ENCODE data around the gene MAP3K3.

Gene MAP3K3

GRCh38 chr17:63697341-63698286 lies 75.4 kb downstream of the MAP3K3 start:
- ATAC-seq (replicated peaks) (peak; percentile 48 to 50), DNase-seq (peak; percentile 81)
- Mint-ChIP-seq H3K4me1 (peaks cover 45 to 75% of the 10 kb centered on the region in 2 donors), H3K36me3 (peaks cover 45 to 67% of the 10 kb centered on the region in 2 donors), H3K27me3 (no peaks in the 10 kb centered on the region), H3K9me3 (no peaks in the 10 kb centered on the region), H3K4me3 (peak overlapping the region; percentile 95), H3K27ac (peak overlapping the region; percentile 97)

DNA sequence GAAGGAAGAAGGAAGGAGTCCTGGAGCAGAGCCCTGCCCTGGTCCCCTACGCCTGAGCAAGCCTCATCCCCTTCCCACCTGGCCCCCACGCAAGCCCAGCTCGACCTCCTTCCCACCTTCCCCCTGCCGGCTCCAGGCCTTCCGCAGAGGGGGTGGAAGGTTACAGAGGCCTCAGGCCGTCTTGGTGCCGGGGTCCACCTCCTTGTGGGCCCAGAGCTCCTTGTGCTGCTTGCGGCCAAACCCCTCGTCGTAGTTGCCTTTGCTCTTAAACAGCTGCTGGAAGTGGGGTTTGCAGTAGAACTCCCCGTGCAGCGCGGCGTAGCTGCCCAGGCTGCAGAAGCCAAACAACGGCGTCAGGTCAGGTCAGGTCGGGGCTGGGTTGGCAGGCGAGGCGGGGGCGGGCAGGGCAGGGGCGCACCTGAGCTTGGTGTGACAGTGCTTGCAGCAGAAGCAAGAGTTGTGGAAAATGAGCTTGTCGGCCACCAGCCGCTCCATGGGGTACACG lies 76.2 kb downstream of the MAP3K3 start:
- peaks cover 43 to 72% of the 10 kb centered on the region in 2 donors for H3K36me3 Mint-ChIP-seq
- DNase-seq, result no peak

GRCh38 chr17:63698886-63699637 lies 76.8 kb downstream of the MAP3K3 start:
- Mint-ChIP-seq H3K4me3 (peak overlapping the region; percentile 95), H3K9me3 (no peaks in the 10 kb centered on the region), H3K27ac (peak overlapping the region; percentile 97), H3K36me3 (peaks cover 44 to 72% of the 10 kb centered on the region in 2 donors), H3K27me3 (no peaks in the 10 kb centered on the region), H3K4me1 (peaks cover 57 to 76% of the 10 kb centered on the region in 2 donors)
- ATAC-seq (replicated peaks) (peak; percentile 40 to 52), DNase-seq (peak; percentile 90)

More for the DNA sequence above, 76.2 kb downstream of the MAP3K3 start:
- Mint-ChIP-seq H3K4me1 (peaks cover 54 to 76% of the 10 kb centered on the region in 2 donors), H3K27me3 (no peaks in the 10 kb centered on the region), H3K27ac (peak overlapping the region; percentile 97), H3K4me3 (peak overlapping the region; percentile 95), H3K9me3 (no peaks in the 10 kb centered on the region)
- no peak for ATAC-seq (replicated peaks)

GRCh38 chr17:63699638-63700527 lies 77.7 kb downstream of the MAP3K3 start, which contains the start of gene LIMD2:
Gene LIMD2, minus strand, starts transcription at chr17:63700125. Its CDS starts 827 bp downstream, at chr17:63699298.
- Mint-ChIP-seq H3K4me3 (peak within 1 kb of the TSS; percentile 95), H3K27ac (peak within 1 kb of the TSS; percentile 97), H3K36me3 (peaks cover 45 to 66% of the 10 kb centered on the region in 2 donors), H3K9me3 (no peaks in the 10 kb centered on the region), H3K4me1 (peaks cover 54 to 76% of the 10 kb centered on the region in 2 donors), H3K27me3 (no peaks in the 10 kb centered on the region)
- DNase-seq, result peak; percentile 69
- ATAC-seq (replicated peaks), result peak; percentile 24 to 30

- Mint-ChIP-seq H3K36me3 (peaks cover 43 to 63% of the 10 kb centered on the region in 2 donors), H3K4me1 (peaks cover 55 to 76% of the 10 kb centered on the region in 2 donors), H3K27ac (peak overlapping the region; percentile 97), H3K4me3 (peak overlapping the region; percentile 88 to 90), H3K27me3 (no peaks in the 10 kb centered on the region), H3K9me3 (no peaks in the 10 kb centered on the region)
- DNase-seq, result peak; percentile 54
- ATAC-seq (replicated peaks), result peak; percentile 11 to 14
Measured at GRCh38 chr17:63700528-63701455, 78.6 kb downstream of the MAP3K3 start.

DNA sequence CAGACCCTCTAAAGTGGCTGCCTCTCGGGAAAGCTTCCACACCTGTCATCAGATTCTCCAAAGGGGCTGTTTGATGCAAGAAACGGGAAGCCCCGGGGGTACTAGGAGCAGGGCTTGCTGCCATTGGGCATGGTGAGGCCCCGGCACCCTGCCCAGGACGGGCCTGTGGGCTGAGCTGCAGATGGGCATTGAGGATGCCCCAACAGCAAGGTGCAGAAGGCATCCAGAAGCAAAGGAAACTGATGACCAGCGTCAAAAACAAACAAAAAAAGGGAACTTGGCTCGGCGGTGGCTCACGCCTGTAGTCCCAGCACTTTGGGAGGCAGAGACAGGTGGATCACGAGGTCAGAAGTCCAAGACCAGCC lies 79.2 kb downstream of the MAP3K3 start:
- no peak for ATAC-seq (replicated peaks)
- H3K4me3 Mint-ChIP-seq, result peak overlapping the region; percentile 88 to 90
- peaks cover 41 to 60% of the 10 kb centered on the region in 2 donors for H3K36me3 Mint-ChIP-seq
- H3K4me1 Mint-ChIP-seq, result peaks cover 51 to 76% of the 10 kb centered on the region in 2 donors
- H3K9me3 Mint-ChIP-seq, result no peaks in the 10 kb centered on the region
- no peak for DNase-seq
- no peaks in the 10 kb centered on the region for H3K27me3 Mint-ChIP-seq
- H3K27ac Mint-ChIP-seq, result peak overlapping the region; percentile 97

- peaks cover 34 to 54% of the 10 kb centered on the region in 2 donors for H3K36me3 Mint-ChIP-seq
- peaks cover 46 to 76% of the 10 kb centered on the region in 2 donors for H3K4me1 Mint-ChIP-seq
- H3K27ac Mint-ChIP-seq, result peak overlapping the region; percentile 97
- H3K4me3 Mint-ChIP-seq, result peak overlapping the region; percentile 88 to 90
- H3K27me3 Mint-ChIP-seq, result no peaks in the 10 kb centered on the region
- no peaks in the 10 kb centered on the region for H3K9me3 Mint-ChIP-seq
- ATAC-seq (replicated peaks), result peak; percentile 9 to 10
- peak; percentile 40 for DNase-seq
Measured at GRCh38 chr17:63701868-63702720, 79.9 kb downstream of the MAP3K3 start.

GRCh38 chr17:63702721-63703015 lies 80.5 kb downstream of the MAP3K3 start:
- Mint-ChIP-seq H3K9me3 (no peaks in the 10 kb centered on the region), H3K27ac (peak overlapping the region; percentile 97), H3K27me3 (no peaks in the 10 kb centered on the region), H3K4me3 (peak overlapping the region; percentile 88 to 90), H3K36me3 (peaks cover 30 to 50% of the 10 kb centered on the region in 2 donors), H3K4me1 (peaks cover 41 to 74% of the 10 kb centered on the region in 2 donors)
- ATAC-seq (replicated peaks) (no peak), DNase-seq (no peak)

GRCh38 chr17:63703029-63703428 lies 80.8 kb downstream of the MAP3K3 start:
- Mint-ChIP-seq H3K4me3 (peak overlapping the region; percentile 88 to 90), H3K4me1 (peaks cover 38 to 70% of the 10 kb centered on the region in 2 donors)

GRCh38 chr17:63703556-63704258 lies 81.5 kb downstream of the MAP3K3 start:
- H3K4me1 Mint-ChIP-seq, result peaks cover 38 to 72% of the 10 kb centered on the region in 2 donors
- DNase-seq (no peak), ATAC-seq (replicated peaks) (no peak)
- H3K27ac Mint-ChIP-seq, result peak overlapping the region; percentile 93
- H3K9me3 Mint-ChIP-seq, result no peaks in the 10 kb centered on the region
- H3K36me3 Mint-ChIP-seq, result peaks cover 22 to 42% of the 10 kb centered on the region in 2 donors
- H3K4me3 Mint-ChIP-seq, result peak overlapping the region; percentile 46 to 72
- H3K27me3 Mint-ChIP-seq, result no peaks in the 10 kb centered on the region

More at GRCh38 chr17:63703029-63703428, 80.8 kb downstream of the MAP3K3 start:
- H3K36me3 Mint-ChIP-seq, result peaks cover 26 to 47% of the 10 kb centered on the region in 2 donors
- DNase-seq (no peak), ATAC-seq (replicated peaks) (no peak)
- no peaks in the 10 kb centered on the region for H3K27me3 Mint-ChIP-seq
- H3K9me3 Mint-ChIP-seq, result no peaks in the 10 kb centered on the region
- H3K27ac Mint-ChIP-seq, result peak overlapping the region; percentile 97

DNA sequence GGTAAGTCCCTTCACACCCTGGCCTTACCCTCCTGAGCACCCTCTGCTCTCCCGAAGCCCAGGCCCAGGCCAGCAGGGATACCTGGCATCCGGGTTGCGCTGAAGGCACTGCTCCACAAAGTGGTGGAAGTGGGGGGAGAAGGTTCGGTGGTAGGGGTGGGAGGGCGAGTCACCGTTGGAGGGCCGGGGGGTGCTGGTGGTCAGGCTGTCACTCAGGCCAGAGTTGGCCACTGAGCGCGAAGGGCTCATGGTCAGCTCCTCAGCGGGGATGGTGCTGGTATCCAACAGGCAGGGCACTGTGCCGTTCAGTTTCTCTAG lies 82.0 kb downstream of the MAP3K3 start:
- DNase-seq, result no peak
- Mint-ChIP-seq H3K4me3 (peak overlapping the region; percentile 46 to 72), H3K4me1 (peaks cover 42 to 77% of the 10 kb centered on the region in 2 donors), H3K27me3 (no peaks in the 10 kb centered on the region), H3K9me3 (no peaks in the 10 kb centered on the region), H3K27ac (no peak overlapping the region), H3K36me3 (peaks cover 27 to 47% of the 10 kb centered on the region in 2 donors)
- no peak for ATAC-seq (replicated peaks)
